WI38 (cell line): ENCODE data around the gene FAM131C.
"Not testable (repeated sequence)": the region's sequence is repeated elsewhere in the genome, so short reads cannot be mapped to it uniquely, and the experiment has no call there.

Experiments
- H3K4me3 ChIP-seq: 2 replicates; pipeline ENCODE4 v1.5.1; 2011; ENCODE audit warnings: low read depth, mild to moderate bottlenecking, control low read depth, low read length
- TF ChIP-seq, protein P1 (sequence below): IDR thresholded peaks from 2 replicates; pipeline ENCODE4 v1.5.1; 2012; ENCODE audit warnings: low read depth, mild to moderate bottlenecking, control low read depth, low read length

Gene FAM131C

DNA sequence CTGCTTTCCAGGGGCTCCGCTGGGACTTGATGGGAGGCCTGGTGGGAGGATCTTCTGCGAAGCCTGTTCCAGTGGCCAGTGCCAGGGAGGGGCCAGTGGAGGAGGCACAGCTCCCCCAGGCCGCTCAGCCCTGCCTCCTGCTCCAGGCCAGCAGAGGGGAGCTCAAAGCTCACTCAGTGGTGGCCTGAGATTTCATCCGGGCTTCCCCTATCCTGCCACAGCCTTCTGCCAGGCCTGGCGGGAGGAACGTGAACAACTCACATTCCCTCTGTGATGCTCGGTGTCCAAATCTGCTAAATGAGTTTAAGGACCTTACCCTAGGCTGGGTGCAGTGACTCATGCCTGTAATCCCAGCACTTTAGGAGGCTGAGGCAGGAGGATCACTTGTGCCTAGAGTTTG is 26.6 kb downstream of the FAM131C start:
- H3K4me3 ChIP-seq = no peak overlapping the region
- TF ChIP-seq, protein P1, sequence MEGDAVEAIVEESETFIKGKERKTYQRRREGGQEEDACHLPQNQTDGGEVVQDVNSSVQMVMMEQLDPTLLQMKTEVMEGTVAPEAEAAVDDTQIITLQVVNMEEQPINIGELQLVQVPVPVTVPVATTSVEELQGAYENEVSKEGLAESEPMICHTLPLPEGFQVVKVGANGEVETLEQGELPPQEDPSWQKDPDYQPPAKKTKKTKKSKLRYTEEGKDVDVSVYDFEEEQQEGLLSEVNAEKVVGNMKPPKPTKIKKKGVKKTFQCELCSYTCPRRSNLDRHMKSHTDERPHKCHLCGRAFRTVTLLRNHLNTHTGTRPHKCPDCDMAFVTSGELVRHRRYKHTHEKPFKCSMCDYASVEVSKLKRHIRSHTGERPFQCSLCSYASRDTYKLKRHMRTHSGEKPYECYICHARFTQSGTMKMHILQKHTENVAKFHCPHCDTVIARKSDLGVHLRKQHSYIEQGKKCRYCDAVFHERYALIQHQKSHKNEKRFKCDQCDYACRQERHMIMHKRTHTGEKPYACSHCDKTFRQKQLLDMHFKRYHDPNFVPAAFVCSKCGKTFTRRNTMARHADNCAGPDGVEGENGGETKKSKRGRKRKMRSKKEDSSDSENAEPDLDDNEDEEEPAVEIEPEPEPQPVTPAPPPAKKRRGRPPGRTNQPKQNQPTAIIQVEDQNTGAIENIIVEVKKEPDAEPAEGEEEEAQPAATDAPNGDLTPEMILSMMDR = no peak

DNA sequence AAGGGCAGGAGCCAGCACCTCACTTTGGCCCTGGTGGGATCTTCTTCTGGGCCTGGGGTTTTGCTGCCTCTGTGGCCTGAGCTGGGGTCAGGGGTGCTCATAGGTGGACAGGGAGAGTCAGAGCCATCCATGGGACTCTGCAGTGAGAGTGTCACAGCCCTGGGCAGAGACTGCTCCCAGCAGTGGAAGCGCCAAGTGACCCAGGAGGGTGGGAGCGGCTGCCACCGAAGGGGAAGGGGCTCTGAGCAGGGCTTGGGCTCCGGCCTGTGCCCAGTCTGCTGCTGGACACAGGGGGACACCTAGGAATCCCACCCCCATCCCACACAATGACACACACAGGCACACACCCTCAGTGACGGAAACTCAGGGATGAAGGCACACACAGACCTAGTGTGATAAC is 29.5 kb downstream of the FAM131C start:
- no peak overlapping the region for H3K4me3 ChIP-seq
- TF ChIP-seq, protein P1 = no peak

DNA sequence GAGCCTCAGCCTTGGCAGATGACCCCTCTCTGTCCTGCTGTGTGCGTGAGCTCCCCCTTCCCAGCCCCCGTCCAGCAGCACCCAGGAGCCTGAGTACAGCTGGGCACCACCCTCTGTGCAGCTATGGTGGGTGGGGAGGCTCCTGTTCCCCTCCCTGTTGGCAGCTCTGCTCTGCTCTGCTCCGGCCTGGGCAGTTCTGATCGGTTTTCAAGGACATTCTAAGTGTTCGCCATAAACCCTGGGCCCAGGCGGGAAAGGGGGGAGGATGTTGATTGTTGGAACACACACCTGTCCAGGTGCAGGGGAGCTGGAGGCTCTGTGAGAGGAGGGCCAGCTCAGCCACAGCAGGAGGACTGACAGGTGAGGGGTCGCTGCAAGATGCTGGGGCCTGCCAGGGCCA is 29.9 kb downstream of the FAM131C start, which contains the start of gene CLCNKB:
TSS of gene CLCNKB (plus strand) at position 262 of the 400 bp plus-strand sequence. CDS start 711 bp downstream, outside the sequence.
- TF ChIP-seq, protein P1 = no peak
- H3K4me3 ChIP-seq = no peak within 1 kb of the TSS

DNA sequence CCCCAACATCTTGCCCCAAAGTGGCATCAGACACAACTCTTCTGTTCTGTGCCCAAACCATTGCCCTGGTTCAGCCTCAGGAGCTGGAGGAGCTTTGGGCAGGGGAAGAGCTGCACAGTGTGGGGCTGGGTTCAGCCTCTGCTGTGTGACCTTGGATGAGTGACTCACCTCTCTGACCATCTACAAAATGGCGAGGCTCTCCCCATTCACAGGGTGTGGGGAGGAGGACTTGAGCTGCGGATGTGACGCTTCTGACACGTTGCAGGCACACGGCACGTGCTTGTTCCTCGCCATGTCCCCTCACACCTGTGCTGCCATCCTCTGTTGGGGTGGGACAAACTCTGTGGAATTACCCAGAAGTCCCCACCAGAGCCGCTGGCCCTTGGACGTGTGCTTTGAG is 30.8 kb downstream of the FAM131C start:
- not testable (repeated sequence) for H3K4me3 ChIP-seq

DNA sequence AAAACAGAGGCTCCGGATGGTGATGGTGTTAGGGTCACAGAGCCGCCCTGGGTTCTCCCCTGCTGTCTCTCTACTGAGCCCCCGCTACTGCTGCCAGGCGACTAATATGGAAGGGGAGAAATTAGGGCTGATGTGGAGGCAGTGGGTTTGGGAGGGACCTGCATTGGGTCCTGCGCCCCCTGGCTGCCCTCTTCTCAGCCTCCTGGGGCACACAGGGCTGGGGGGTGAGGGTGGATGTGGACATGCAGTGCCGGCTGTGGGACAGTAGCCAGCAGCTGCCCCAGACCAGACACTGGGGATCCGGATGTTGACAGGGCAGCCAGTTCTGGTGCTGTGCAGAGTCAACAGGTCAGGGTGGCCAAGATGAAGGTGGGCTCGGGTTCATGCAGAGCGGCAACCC is 31.4 kb downstream of the FAM131C start:
- no peak overlapping the region for H3K4me3 ChIP-seq
- TF ChIP-seq, protein P1 = no peak

DNA sequence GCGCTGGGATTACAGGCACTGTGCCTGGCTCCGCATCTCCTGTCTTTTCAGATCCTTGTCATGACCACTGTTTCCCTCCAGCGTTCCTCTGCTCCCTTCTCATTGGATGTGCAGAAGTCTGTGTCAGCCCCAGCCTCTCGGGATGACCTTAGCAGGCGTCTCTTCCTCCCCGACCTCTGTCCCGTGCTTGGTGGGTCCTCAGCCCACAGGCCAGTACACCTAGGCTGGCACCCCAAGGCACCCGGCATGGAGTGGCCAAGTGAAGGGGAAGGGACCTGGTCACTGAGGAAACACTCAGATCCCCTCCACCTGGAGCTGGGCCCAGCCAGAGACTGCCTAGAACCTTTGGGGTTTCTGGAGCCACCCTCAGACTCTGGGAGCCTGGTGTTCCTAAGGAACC is 32.3 kb downstream of the FAM131C start:
- no peak overlapping the region for H3K4me3 ChIP-seq
- TF ChIP-seq, protein P1 = no peak

DNA sequence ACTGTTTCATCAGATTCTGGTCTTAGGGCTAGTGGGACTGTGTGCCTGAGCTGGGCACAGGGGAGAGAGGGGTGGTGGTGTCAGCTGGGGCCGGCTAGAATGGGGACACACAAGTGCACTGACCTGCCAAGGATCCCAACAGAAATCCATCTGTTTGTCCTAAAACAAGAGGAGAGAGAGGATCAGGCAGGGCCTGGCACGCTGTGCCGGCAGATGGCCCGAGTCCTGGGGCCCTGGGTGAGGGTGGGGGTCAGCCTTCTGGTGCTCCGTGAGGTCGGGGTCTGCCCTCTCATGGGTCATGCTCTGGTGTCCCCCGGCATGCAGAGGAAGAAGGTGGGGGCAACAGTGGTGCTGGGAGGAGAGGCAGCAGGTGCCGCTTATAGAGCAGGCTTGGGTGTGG is 33.6 kb downstream of the FAM131C start:
- not testable (repeated sequence) for H3K4me3 ChIP-seq

DNA sequence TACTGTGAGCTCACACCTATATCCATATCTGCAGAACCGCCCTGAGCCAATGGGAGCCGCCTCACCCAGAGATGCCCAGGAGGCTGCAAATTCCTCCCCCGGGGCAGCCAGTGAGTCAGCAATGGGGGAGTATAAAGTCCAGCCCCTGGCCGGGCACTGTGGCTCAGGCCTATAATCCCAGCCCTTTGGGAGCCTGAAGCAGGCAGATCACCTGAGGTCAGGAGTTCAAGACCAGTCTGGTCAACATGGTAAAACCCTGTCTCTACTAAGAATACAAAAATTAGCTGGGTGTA is 34.9 kb downstream of the FAM131C start:
- H3K4me3 ChIP-seq = no peak overlapping the region
- TF ChIP-seq, protein P1 = no peak

DNA sequence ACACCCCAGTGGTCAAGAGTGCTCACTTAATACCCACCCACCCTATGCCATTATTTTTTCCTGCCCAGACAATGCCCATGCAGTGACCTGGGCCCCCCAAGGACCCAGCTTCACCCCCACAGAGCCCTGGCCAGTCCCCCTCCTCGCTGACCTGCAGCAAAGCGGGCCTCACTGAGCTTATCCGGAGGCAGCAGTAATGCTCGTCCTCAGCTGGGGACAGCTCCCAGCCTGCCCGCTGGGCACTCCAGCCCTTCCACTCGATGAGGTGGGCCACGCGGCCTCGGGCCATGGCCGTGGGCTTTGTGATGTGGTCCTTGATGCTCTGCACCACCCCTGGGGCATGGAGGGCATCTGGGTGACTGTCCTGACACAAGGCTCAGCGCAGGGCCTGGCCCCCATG is 37.0 kb downstream of the FAM131C start:
- not testable (repeated sequence) for H3K4me3 ChIP-seq

DNA sequence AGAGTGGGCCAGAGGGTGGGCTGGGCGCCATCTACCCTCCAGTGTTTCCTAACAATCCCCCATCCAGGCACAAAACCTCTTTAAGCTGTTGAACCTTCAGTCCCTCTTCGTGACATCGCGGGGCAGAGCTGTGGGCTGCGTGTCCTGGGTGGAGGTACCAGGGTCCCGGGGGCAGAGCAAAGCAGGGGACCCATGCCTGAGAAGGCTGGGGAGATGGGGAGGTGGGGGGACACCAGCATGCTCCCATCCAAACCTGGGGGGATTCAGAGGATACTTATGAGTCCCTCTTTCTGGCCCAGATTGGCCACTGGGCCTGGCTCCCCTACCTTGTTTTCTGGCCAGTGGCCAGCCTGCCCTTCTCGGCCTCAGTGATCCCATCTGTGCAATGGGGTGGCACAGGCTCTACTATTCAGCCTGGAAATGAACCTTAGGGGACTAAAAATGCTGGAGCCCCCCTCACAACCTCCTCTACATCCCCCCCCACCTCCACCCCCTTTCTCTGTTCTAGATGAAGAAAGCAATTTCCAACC is 40.3 kb downstream of the FAM131C start:
- not testable (repeated sequence) for H3K4me3 ChIP-seq
